ENCODE results near the gene GSE1.

Gene GSE1

GRCh38 chr16:85626191-85626981 is 13.3 kb downstream of the GSE1 start:
- Histone ChIP-seq H3K4me3 (ENCODE audit: low read depth in 1 of 2, low read length in 2 of 2) (no peak overlapping the region), H3K27ac (ENCODE audit: low read length) (no peak overlapping the region), H3K27me3 (ENCODE audit: low read depth, low read length) (no peaks in the 10 kb centered on the region), H3K9me3 (ENCODE audit: control insufficient read depth in 1 of 2, low read length in 2 of 2) (no peaks in the 10 kb centered on the region), H3K4me1 (ENCODE audit: control insufficient read depth in 1 of 2, insufficient read depth in 2 of 2, low read length in 2 of 2) (peaks cover 7 to 30% of the 10 kb centered on the region in 2 donors), H3K36me3 (ENCODE audit: control insufficient read depth in 1 of 2, insufficient read depth in 2 of 2, low read length in 2 of 2) (peaks cover 0 to 3% of the 10 kb centered on the region in 2 donors)

- Histone ChIP-seq H3K27ac (ENCODE audit: low read length) (no peak overlapping the region), H3K4me1 (ENCODE audit: control insufficient read depth in 1 of 2, insufficient read depth in 2 of 2, low read length in 2 of 2) (peaks cover 7 to 30% of the 10 kb centered on the region in 2 donors)
Observed at GRCh38 chr16:85627089-85627488, 14.0 kb downstream of the GSE1 start.

GRCh38 chr16:85627526-85628264 is 14.6 kb downstream of the GSE1 start:
- Histone ChIP-seq H3K4me3 (ENCODE audit: low read depth in 1 of 2, low read length in 2 of 2) (no peak overlapping the region), H3K4me1 (ENCODE audit: control insufficient read depth in 1 of 2, insufficient read depth in 2 of 2, low read length in 2 of 2) (peaks cover 4 to 30% of the 10 kb centered on the region in 2 donors), H3K36me3 (ENCODE audit: control insufficient read depth in 1 of 2, insufficient read depth in 2 of 2, low read length in 2 of 2) (peaks cover 0 to 3% of the 10 kb centered on the region in 2 donors), H3K27me3 (ENCODE audit: low read depth, low read length) (no peaks in the 10 kb centered on the region), H3K9me3 (ENCODE audit: control insufficient read depth in 1 of 2, low read length in 2 of 2) (no peaks in the 10 kb centered on the region), H3K27ac (ENCODE audit: low read length) (no peak overlapping the region)

More at GRCh38 chr16:85627089-85627488, 14.0 kb downstream of the GSE1 start:
- Histone ChIP-seq H3K36me3 (ENCODE audit: control insufficient read depth in 1 of 2, insufficient read depth in 2 of 2, low read length in 2 of 2) (peaks cover 0 to 3% of the 10 kb centered on the region in 2 donors), H3K9me3 (ENCODE audit: control insufficient read depth in 1 of 2, low read length in 2 of 2) (no peaks in the 10 kb centered on the region), H3K4me3 (ENCODE audit: low read depth in 1 of 2, low read length in 2 of 2) (no peak overlapping the region), H3K27me3 (ENCODE audit: low read depth, low read length) (no peaks in the 10 kb centered on the region)

GRCh38 chr16:85628265-85628556 is 15.1 kb downstream of the GSE1 start:
- Histone ChIP-seq H3K27ac (ENCODE audit: low read length) (no peak overlapping the region), H3K4me3 (ENCODE audit: low read depth in 1 of 2, low read length in 2 of 2) (no peak overlapping the region), H3K4me1 (ENCODE audit: control insufficient read depth in 1 of 2, insufficient read depth in 2 of 2, low read length in 2 of 2) (peaks cover 4 to 30% of the 10 kb centered on the region in 2 donors)

GRCh38 chr16:85628645-85629044 is 15.5 kb downstream of the GSE1 start:
- H3K27me3 ChIP-seq (ENCODE audit: low read depth, low read length), result no peaks in the 10 kb centered on the region
- peaks cover 0 to 4% of the 10 kb centered on the region in 2 donors for H3K36me3 ChIP-seq (ENCODE audit: control insufficient read depth in 1 of 2, insufficient read depth in 2 of 2, low read length in 2 of 2)
- no peak overlapping the region for H3K4me3 ChIP-seq (ENCODE audit: low read depth in 1 of 2, low read length in 2 of 2)
- no peaks in the 10 kb centered on the region for H3K9me3 ChIP-seq (ENCODE audit: control insufficient read depth in 1 of 2, low read length in 2 of 2)
- peaks cover 4 to 30% of the 10 kb centered on the region in 2 donors for H3K4me1 ChIP-seq (ENCODE audit: control insufficient read depth in 1 of 2, insufficient read depth in 2 of 2, low read length in 2 of 2)
- H3K27ac ChIP-seq (ENCODE audit: low read length), result no peak overlapping the region

More at GRCh38 chr16:85628265-85628556, 15.1 kb downstream of the GSE1 start:
- Histone ChIP-seq H3K9me3 (ENCODE audit: control insufficient read depth in 1 of 2, low read length in 2 of 2) (no peaks in the 10 kb centered on the region), H3K27me3 (ENCODE audit: low read depth, low read length) (no peaks in the 10 kb centered on the region), H3K36me3 (ENCODE audit: control insufficient read depth in 1 of 2, insufficient read depth in 2 of 2, low read length in 2 of 2) (peaks cover 0 to 3% of the 10 kb centered on the region in 2 donors)

- Histone ChIP-seq H3K36me3 (ENCODE audit: control insufficient read depth in 1 of 2, insufficient read depth in 2 of 2, low read length in 2 of 2) (peaks cover 0 to 10% of the 10 kb centered on the region in 2 donors), H3K27me3 (ENCODE audit: low read depth, low read length) (no peaks in the 10 kb centered on the region), H3K4me3 (ENCODE audit: low read depth in 1 of 2, low read length in 2 of 2) (no peak overlapping the region), H3K4me1 (ENCODE audit: control insufficient read depth in 1 of 2, insufficient read depth in 2 of 2, low read length in 2 of 2) (peaks cover 4 to 30% of the 10 kb centered on the region in 2 donors), H3K27ac (ENCODE audit: low read length) (no peak overlapping the region), H3K9me3 (ENCODE audit: control insufficient read depth in 1 of 2, low read length in 2 of 2) (no peaks in the 10 kb centered on the region)
Observed at GRCh38 chr16:85629326-85629725, 16.2 kb downstream of the GSE1 start.

GRCh38 chr16:85629853-85630252 is 16.7 kb downstream of the GSE1 start:
- Histone ChIP-seq H3K27me3 (ENCODE audit: low read depth, low read length) (no peaks in the 10 kb centered on the region), H3K36me3 (ENCODE audit: control insufficient read depth in 1 of 2, insufficient read depth in 2 of 2, low read length in 2 of 2) (peaks cover 0 to 12% of the 10 kb centered on the region in 2 donors), H3K9me3 (ENCODE audit: control insufficient read depth in 1 of 2, low read length in 2 of 2) (no peaks in the 10 kb centered on the region), H3K4me1 (ENCODE audit: control insufficient read depth in 1 of 2, insufficient read depth in 2 of 2, low read length in 2 of 2) (peaks cover 4 to 30% of the 10 kb centered on the region in 2 donors), H3K4me3 (ENCODE audit: low read depth in 1 of 2, low read length in 2 of 2) (no peak overlapping the region), H3K27ac (ENCODE audit: low read length) (no peak overlapping the region)

GRCh38 chr16:85631230-85631629 is 18.1 kb downstream of the GSE1 start:
- Histone ChIP-seq H3K27me3 (ENCODE audit: low read depth, low read length) (no peaks in the 10 kb centered on the region), H3K36me3 (ENCODE audit: control insufficient read depth in 1 of 2, insufficient read depth in 2 of 2, low read length in 2 of 2) (peaks cover 0 to 12% of the 10 kb centered on the region in 2 donors), H3K4me3 (ENCODE audit: low read depth in 1 of 2, low read length in 2 of 2) (no peak overlapping the region), H3K9me3 (ENCODE audit: control insufficient read depth in 1 of 2, low read length in 2 of 2) (no peaks in the 10 kb centered on the region), H3K4me1 (ENCODE audit: control insufficient read depth in 1 of 2, insufficient read depth in 2 of 2, low read length in 2 of 2) (peaks cover 4 to 23% of the 10 kb centered on the region in 2 donors), H3K27ac (ENCODE audit: low read length) (no peak overlapping the region)

GRCh38 chr16:85631802-85632393 is 18.8 kb downstream of the GSE1 start:
- no peak overlapping the region for H3K27ac ChIP-seq (ENCODE audit: low read length)
- H3K4me1 ChIP-seq (ENCODE audit: control insufficient read depth in 1 of 2, insufficient read depth in 2 of 2, low read length in 2 of 2), result peaks cover 4 to 17% of the 10 kb centered on the region in 2 donors
- H3K36me3 ChIP-seq (ENCODE audit: control insufficient read depth in 1 of 2, insufficient read depth in 2 of 2, low read length in 2 of 2), result peaks cover 0 to 12% of the 10 kb centered on the region in 2 donors
- H3K4me3 ChIP-seq (ENCODE audit: low read depth in 1 of 2, low read length in 2 of 2), result no peak overlapping the region
- H3K9me3 ChIP-seq (ENCODE audit: control insufficient read depth in 1 of 2, low read length in 2 of 2), result no peaks in the 10 kb centered on the region
- H3K27me3 ChIP-seq (ENCODE audit: low read depth, low read length), result no peaks in the 10 kb centered on the region

GRCh38 chr16:85632709-85633437 is 19.8 kb downstream of the GSE1 start:
- Histone ChIP-seq H3K36me3 (ENCODE audit: control insufficient read depth in 1 of 2, insufficient read depth in 2 of 2, low read length in 2 of 2) (peaks cover 0 to 12% of the 10 kb centered on the region in 2 donors), H3K4me3 (ENCODE audit: low read depth in 1 of 2, low read length in 2 of 2) (no peak overlapping the region), H3K9me3 (ENCODE audit: control insufficient read depth in 1 of 2, low read length in 2 of 2) (no peaks in the 10 kb centered on the region), H3K27ac (ENCODE audit: low read length) (no peak overlapping the region), H3K27me3 (ENCODE audit: low read depth, low read length) (no peaks in the 10 kb centered on the region), H3K4me1 (ENCODE audit: control insufficient read depth in 1 of 2, insufficient read depth in 2 of 2, low read length in 2 of 2) (peaks cover 4 to 10% of the 10 kb centered on the region in 2 donors)

GRCh38 chr16:85633438-85633743 is 20.3 kb downstream of the GSE1 start:
- Histone ChIP-seq H3K4me3 (ENCODE audit: low read depth in 1 of 2, low read length in 2 of 2) (no peak overlapping the region), H3K36me3 (ENCODE audit: control insufficient read depth in 1 of 2, insufficient read depth in 2 of 2, low read length in 2 of 2) (peaks cover 0 to 12% of the 10 kb centered on the region in 2 donors), H3K9me3 (ENCODE audit: control insufficient read depth in 1 of 2, low read length in 2 of 2) (no peaks in the 10 kb centered on the region), H3K27ac (ENCODE audit: low read length) (no peak overlapping the region), H3K4me1 (ENCODE audit: control insufficient read depth in 1 of 2, insufficient read depth in 2 of 2, low read length in 2 of 2) (peaks cover under 1 to 4% of the 10 kb centered on the region in 2 donors), H3K27me3 (ENCODE audit: low read depth, low read length) (no peaks in the 10 kb centered on the region)

Measured in muscle layer of duodenum (tissue), 2 donors.